ENCODE measurements around the gene AAK1.

DNA sequence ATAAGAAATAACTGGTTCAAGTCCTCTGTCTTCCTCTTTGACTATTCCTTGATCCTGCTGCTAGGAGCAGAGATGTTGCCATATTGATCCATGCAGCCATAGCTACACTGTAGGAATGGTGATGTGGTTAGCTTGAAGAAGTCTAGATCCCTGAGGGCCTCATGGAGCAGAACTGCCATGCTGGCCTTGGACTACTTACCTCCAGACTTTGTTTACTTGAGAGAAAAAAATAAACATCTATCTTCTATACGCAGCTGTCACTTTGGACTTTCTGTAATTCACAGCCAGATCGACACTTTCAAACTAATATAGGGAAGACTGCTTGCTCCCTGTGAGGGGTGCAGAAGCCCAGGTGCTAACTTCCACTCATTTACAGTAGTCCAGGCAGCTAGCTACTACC lies 121.8 kb downstream of the AAK1 start:
- TF ChIP-seq, protein P1, sequence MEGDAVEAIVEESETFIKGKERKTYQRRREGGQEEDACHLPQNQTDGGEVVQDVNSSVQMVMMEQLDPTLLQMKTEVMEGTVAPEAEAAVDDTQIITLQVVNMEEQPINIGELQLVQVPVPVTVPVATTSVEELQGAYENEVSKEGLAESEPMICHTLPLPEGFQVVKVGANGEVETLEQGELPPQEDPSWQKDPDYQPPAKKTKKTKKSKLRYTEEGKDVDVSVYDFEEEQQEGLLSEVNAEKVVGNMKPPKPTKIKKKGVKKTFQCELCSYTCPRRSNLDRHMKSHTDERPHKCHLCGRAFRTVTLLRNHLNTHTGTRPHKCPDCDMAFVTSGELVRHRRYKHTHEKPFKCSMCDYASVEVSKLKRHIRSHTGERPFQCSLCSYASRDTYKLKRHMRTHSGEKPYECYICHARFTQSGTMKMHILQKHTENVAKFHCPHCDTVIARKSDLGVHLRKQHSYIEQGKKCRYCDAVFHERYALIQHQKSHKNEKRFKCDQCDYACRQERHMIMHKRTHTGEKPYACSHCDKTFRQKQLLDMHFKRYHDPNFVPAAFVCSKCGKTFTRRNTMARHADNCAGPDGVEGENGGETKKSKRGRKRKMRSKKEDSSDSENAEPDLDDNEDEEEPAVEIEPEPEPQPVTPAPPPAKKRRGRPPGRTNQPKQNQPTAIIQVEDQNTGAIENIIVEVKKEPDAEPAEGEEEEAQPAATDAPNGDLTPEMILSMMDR (IDR thresholded peaks at IDR 0.05) = no peak
- no peak for TF ChIP-seq POLR2A (IDR thresholded peaks at IDR 0.05)
